ENCODE results near the gene OTOS.

OTOS gene

GRCh38 chr2:240146141-240146561 lies 5.7 kb upstream of the OTOS start:
- POLR2A ChIA-PET: no interaction called here
- TF ChIP-seq SP1 (IDR thresholded peaks at IDR 0.05) (no peak), HDGF (IDR thresholded peaks at IDR 0.05; ENCODE audit: borderline replicate concordance) (no peak), CTBP1 (IDR thresholded peaks at IDR 0.05; ENCODE audit: borderline replicate concordance) (no peak), ZNF384 (IDR thresholded peaks at IDR 0.05) (no peak), PKNOX1 (IDR thresholded peaks at IDR 0.05) (no peak), LEF1 (IDR thresholded peaks at IDR 0.05; ENCODE audit: borderline replicate concordance) (no peak), FOXA1 (IDR thresholded peaks at IDR 0.05) (no peak), FOXM1 (IDR thresholded peaks at IDR 0.05; ENCODE audit: borderline replicate concordance) (no peak), SUZ12 (IDR thresholded peaks at IDR 0.05) (no peak), NFRKB (IDR thresholded peaks at IDR 0.05) (no peak), BHLHE40 (IDR thresholded peaks at IDR 0.05; ENCODE audit: borderline replicate concordance) (no peak), FOXK2 (IDR thresholded peaks at IDR 0.05) (no peak), L3MBTL2 (conservative IDR thresholded peaks at IDR 0.05) (no peak), TARDBP (IDR thresholded peaks at IDR 0.05) (no peak)
- no peak for DNase-seq (ENCODE audit: extremely low spot score)

DNA sequence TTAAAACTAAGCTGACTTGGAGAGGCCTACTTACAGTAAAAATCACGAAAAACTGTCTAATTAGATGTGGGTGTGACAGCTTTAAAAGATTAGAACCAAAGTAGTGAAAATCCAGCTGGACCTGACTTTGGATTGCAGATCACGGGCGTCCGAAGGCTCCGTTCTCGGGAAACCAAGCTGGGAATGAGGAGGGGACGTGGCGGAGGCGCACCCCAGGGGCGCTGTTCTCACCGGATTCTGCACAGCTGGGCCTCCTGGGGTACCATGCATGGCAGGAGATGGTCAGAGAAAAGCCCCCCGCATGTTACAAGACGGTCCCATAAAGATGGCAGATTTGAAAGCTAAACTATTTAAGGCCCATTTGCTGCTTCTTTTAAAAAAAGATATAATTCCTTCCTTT lies 5.0 kb upstream of the OTOS start:
- TF ChIP-seq TARDBP (IDR thresholded peaks at IDR 0.05) (no peak), ARNT (IDR thresholded peaks at IDR 0.05) (no peak), SUZ12 (IDR thresholded peaks at IDR 0.05) (no peak), FOXK2 (IDR thresholded peaks at IDR 0.05) (no peak), SP1 (IDR thresholded peaks at IDR 0.05) (no peak), ZNF384 (IDR thresholded peaks at IDR 0.05) (no peak), BHLHE40 (IDR thresholded peaks at IDR 0.05; ENCODE audit: borderline replicate concordance) (no peak), PKNOX1 (IDR thresholded peaks at IDR 0.05) (no peak), FOXA1 (IDR thresholded peaks at IDR 0.05) (no peak), CTBP1 (IDR thresholded peaks at IDR 0.05; ENCODE audit: borderline replicate concordance) (no peak), L3MBTL2 (conservative IDR thresholded peaks at IDR 0.05) (no peak), FOXM1 (IDR thresholded peaks at IDR 0.05; ENCODE audit: borderline replicate concordance) (no peak), HDGF (IDR thresholded peaks at IDR 0.05; ENCODE audit: borderline replicate concordance) (no peak), NFRKB (IDR thresholded peaks at IDR 0.05) (no peak), ELF4 (IDR thresholded peaks at IDR 0.05) (no peak), LEF1 (IDR thresholded peaks at IDR 0.05; ENCODE audit: borderline replicate concordance) (no peak)
- POLR2A ChIA-PET: no interaction called here
- CTCF ChIA-PET: interaction anchor here (0.6 to 1.5 kb wide), 2 partner anchors 84 to 1222 kb away, joined by 3 to 4 read pairs; no protein-coding TSS in a partner anchor
- no peak for DNase-seq (ENCODE audit: extremely low spot score)

More at GRCh38 chr2:240146141-240146561, 5.7 kb upstream of the OTOS start:
- CTCF ChIA-PET: interaction anchor here (1.5 kb wide), 1 partner anchor 85 kb away, joined by 4 read pairs; no protein-coding TSS in a partner anchor

DNA sequence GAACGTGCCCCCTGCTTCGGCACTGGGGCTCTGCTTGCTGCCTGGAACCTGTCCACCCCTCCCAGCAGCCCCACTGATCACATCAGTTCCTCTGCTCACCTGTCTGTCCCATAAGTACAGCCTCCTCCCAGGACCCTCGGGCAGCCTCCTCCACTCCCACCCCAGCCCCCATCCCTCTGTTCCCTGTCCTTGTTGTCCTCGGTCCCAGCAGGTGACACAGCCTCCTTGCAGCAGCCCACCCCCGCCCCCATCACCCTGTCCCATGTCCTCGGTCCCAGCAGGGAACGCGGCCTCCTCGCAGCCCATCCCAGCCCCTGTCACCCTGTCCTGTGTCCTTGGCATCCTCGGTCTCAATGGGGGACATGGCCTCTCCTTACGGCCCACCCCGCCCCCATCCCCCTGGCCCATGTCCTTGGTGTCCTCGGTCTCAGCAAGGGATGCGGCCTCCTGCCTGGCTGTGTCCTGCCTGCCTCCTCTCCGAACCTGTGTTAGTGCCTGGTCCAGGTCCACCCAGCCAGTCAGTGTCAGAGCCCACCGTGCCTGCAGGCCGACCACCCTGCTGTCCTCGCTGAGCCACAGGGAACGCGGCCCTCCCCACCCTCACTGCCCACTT lies 4.3 kb upstream of the OTOS start:
- POLR2A ChIA-PET: interaction anchor here (1.3 kb wide), 1 partner anchor 86 kb away, joined by 4 read pairs; no protein-coding TSS in a partner anchor
- CTCF ChIA-PET: interaction anchor here (0.8 to 2.4 kb wide), 2 partner anchors 81 to 84 kb away, joined by 3 to 24 read pairs; no protein-coding TSS in a partner anchor

GRCh38 chr2:240143801-240144648 lies 3.6 kb upstream of the OTOS start:
- peak; percentile 84 for DNase-seq (ENCODE audit: extremely low spot score)
- no peak for TF ChIP-seq FOXK2 (IDR thresholded peaks at IDR 0.05)
- ChIA-PET POLR2A (interaction anchor here (1.3 kb wide), 1 partner anchor 85 kb away, joined by 4 read pairs; no protein-coding TSS in a partner anchor), CTCF (interaction anchor here (0.8 to 2.4 kb wide), 3 partner anchors 80 to 88 kb away, joined by 3 to 24 read pairs (median 3); no protein-coding TSS in a partner anchor)

More for the DNA sequence above, 4.3 kb upstream of the OTOS start:
- DNase-seq (ENCODE audit: extremely low spot score): no peak
- TF ChIP-seq CTBP1 (IDR thresholded peaks at IDR 0.05; ENCODE audit: borderline replicate concordance) (no peak), ELF4 (IDR thresholded peaks at IDR 0.05) (no peak), ARNT (IDR thresholded peaks at IDR 0.05) (no peak)

DNA sequence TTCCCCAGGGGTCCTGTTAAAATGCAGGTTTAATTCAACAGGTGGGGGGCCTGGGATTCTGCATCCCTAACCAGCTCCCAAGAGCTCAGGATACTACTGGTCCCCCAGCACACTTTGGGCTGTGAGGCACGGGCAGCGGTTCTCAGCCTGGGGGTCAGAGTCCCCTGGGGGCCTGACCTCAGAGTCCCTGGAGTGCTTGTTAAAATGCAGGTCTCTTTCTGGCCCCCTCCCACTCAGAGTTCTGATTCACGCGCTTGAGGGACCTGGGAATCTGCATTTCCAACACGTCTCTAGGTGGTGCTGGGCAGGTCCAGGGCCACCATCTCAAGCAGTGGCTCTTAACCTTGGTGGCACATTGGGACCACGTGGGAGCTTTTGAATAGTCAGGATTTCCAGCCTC lies 2.8 kb upstream of the OTOS start:
- ChIA-PET POLR2A (interaction anchor here (1.3 kb wide), 1 partner anchor 85 kb away, joined by 4 read pairs; no protein-coding TSS in a partner anchor), CTCF (interaction anchor here (0.6 to 2.4 kb wide), 3 partner anchors 83 to 361 kb away, joined by 3 to 24 read pairs (median 6); no protein-coding TSS in a partner anchor)
- no peak for TF ChIP-seq CTBP1 (IDR thresholded peaks at IDR 0.05; ENCODE audit: borderline replicate concordance)
- TF ChIP-seq FOXM1 (IDR thresholded peaks at IDR 0.05; ENCODE audit: borderline replicate concordance): no peak
- no peak for TF ChIP-seq L3MBTL2 (conservative IDR thresholded peaks at IDR 0.05)
- no peak for TF ChIP-seq FOXA1 (IDR thresholded peaks at IDR 0.05)
- DNase-seq (ENCODE audit: extremely low spot score): no peak

DNA sequence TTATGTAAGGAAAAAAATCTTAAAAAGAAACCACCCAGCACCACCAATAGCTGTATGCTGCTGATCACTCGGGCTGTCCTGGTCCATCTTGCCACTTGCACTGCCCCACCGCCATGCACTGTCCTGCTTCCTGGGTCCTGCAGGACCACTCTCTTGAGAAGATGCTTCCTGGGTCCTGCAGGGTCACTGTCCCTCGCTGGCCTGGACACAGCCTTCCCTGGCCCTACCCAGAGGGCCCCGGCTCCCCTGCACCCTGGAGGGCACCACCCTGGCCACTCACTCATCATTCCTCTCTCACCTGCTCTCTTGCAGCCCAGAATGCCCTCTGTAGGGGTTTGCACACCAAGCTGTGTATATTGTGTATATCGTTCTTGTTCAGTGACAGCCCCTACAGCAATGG lies 2.4 kb upstream of the OTOS start:
- ChIA-PET CTCF (interaction anchor here (0.6 to 2.4 kb wide), 2 partner anchors 82 to 361 kb away, joined by 6 to 24 read pairs; no protein-coding TSS in a partner anchor), POLR2A (no interaction called here)
- TF ChIP-seq ELF4 (IDR thresholded peaks at IDR 0.05): no peak
- no peak for TF ChIP-seq LEF1 (IDR thresholded peaks at IDR 0.05; ENCODE audit: borderline replicate concordance)
- TF ChIP-seq FOXA1 (IDR thresholded peaks at IDR 0.05): no peak
- TF ChIP-seq HDGF (IDR thresholded peaks at IDR 0.05; ENCODE audit: borderline replicate concordance): no peak
- TF ChIP-seq SUZ12 (IDR thresholded peaks at IDR 0.05): no peak
- TF ChIP-seq ARNT (IDR thresholded peaks at IDR 0.05): no peak
- TF ChIP-seq SP1 (IDR thresholded peaks at IDR 0.05): no peak
- TF ChIP-seq TARDBP (IDR thresholded peaks at IDR 0.05): no peak
- no peak for TF ChIP-seq FOXK2 (IDR thresholded peaks at IDR 0.05)
- TF ChIP-seq FOXM1 (IDR thresholded peaks at IDR 0.05; ENCODE audit: borderline replicate concordance): no peak
- no peak for TF ChIP-seq CTBP1 (IDR thresholded peaks at IDR 0.05; ENCODE audit: borderline replicate concordance)
- TF ChIP-seq BHLHE40 (IDR thresholded peaks at IDR 0.05; ENCODE audit: borderline replicate concordance): no peak
- TF ChIP-seq L3MBTL2 (conservative IDR thresholded peaks at IDR 0.05): no peak
- TF ChIP-seq ZNF384 (IDR thresholded peaks at IDR 0.05): no peak
- TF ChIP-seq PKNOX1 (IDR thresholded peaks at IDR 0.05): no peak
- TF ChIP-seq NFRKB (IDR thresholded peaks at IDR 0.05): no peak
- no peak for DNase-seq (ENCODE audit: extremely low spot score)

Data from HEK293T (cell line).